Calu3 (cell line): ENCODE results near the gene MIB2. TPM values are rescaled to one million over a fixed set of nuclear protein-coding genes. Genes with fewer than 3 reads are reported as not detected.
"Not testable (repeated sequence)": the region's sequence is repeated elsewhere in the genome, so short reads cannot be mapped to it uniquely, and the experiment has no call there.

Experiments
- BruUV-seq: library from RNA; stranded (reverse); fragments of 400-500 nt; replicated peaks from 2 replicates; lab custom pipeline; 2021; lab: Mats Ljungman, UMichigan
- CTCF ChIA-PET: fragments of 300-600 bp; sonication (Branson Sonifier 250); formaldehyde crosslinking; loops from one replicate; lab custom pipeline; 2022; ENCODE audit warnings: antibody characterized with exemption; lab: Charles Lee
- DNase-seq: peaks from one replicate; pipeline ENCODE4 v3.0.0; 2022
- H3K27ac Mint-ChIP-seq: one replicate; pipeline ENCODE4 v1.8.0; 2022; ENCODE audit warnings: mixed read lengths; ENCODE audit not compliant: unreplicated experiment
- H3K27me3 Mint-ChIP-seq: one replicate; pipeline ENCODE4 v1.8.0; 2022; ENCODE audit warnings: mixed read lengths; ENCODE audit not compliant: unreplicated experiment
- H3K36me3 Mint-ChIP-seq: one replicate; pipeline ENCODE4 v1.8.0; 2022; ENCODE audit warnings: mild to moderate bottlenecking, moderate library complexity, mixed read lengths; ENCODE audit not compliant: insufficient read depth, unreplicated experiment
- H3K4me1 Mint-ChIP-seq: one replicate; pipeline ENCODE4 v1.8.0; 2022; ENCODE audit warnings: mild to moderate bottlenecking, low read depth, mixed read lengths; ENCODE audit not compliant: unreplicated experiment
- H3K4me3 Mint-ChIP-seq: one replicate; pipeline ENCODE4 v1.8.0; 2022; ENCODE audit warnings: mild to moderate bottlenecking, low read depth, moderate library complexity, mixed read lengths; ENCODE audit not compliant: unreplicated experiment
- H3K9me3 Mint-ChIP-seq: one replicate; pipeline ENCODE4 v1.8.0; 2022; ENCODE audit warnings: low read depth, mixed read lengths; ENCODE audit not compliant: unreplicated experiment
- intact Hi-C: fragments of 100-400 bp; cut with micrococcal nuclease; formaldehyde crosslinking; loops from one replicate; pipeline ENCODE4 v1.10.0; 2022; ENCODE audit not compliant: unreplicated experiment
- total RNA-seq: library from RNA; stranded (reverse); gene quantifications from 2 replicates; pipeline ENCODE4 v1.2.3, GENCODE V29; 2022
- TF ChIP-seq, protein P1 (sequence below): fragments of 200-600 bp; IDR thresholded peaks from one replicate; pipeline ENCODE4 v1.8.0; 2022; ENCODE audit warnings: antibody characterized with exemption; ENCODE audit not compliant: unreplicated experiment

MIB2 gene
- total RNA-seq, 1 experiment from 2014 or later, result 50.3 TPM

DNA sequence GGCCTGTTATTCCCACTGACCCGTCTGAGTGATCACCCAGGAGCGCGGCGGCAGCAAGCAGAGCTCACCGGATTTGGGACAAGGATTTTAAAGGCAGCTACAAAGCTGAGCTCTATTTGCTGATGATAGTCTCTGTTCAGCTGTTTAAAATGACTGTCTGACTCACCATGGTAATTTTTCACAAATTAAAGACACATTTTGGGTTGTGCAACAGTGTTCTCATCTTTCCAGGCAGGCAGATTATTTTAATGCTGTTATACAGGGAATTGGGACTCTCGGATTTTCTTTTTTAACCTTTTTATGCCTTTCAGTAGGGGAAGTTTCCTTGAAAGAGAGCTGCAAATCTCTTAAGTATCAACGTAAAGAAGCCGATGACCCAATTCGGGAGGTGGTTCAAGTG is 47.1 kb downstream of the MIB2 start:
- H3K4me1 Mint-ChIP-seq, BruUV-seq, H3K9me3 Mint-ChIP-seq, H3K27ac Mint-ChIP-seq, CTCF ChIA-PET, H3K27me3 Mint-ChIP-seq, intact Hi-C loops, H3K4me3 Mint-ChIP-seq, DNase-seq: not testable (repeated sequence)
- peaks cover 19% of the 10 kb centered on the region for H3K36me3 Mint-ChIP-seq

DNA sequence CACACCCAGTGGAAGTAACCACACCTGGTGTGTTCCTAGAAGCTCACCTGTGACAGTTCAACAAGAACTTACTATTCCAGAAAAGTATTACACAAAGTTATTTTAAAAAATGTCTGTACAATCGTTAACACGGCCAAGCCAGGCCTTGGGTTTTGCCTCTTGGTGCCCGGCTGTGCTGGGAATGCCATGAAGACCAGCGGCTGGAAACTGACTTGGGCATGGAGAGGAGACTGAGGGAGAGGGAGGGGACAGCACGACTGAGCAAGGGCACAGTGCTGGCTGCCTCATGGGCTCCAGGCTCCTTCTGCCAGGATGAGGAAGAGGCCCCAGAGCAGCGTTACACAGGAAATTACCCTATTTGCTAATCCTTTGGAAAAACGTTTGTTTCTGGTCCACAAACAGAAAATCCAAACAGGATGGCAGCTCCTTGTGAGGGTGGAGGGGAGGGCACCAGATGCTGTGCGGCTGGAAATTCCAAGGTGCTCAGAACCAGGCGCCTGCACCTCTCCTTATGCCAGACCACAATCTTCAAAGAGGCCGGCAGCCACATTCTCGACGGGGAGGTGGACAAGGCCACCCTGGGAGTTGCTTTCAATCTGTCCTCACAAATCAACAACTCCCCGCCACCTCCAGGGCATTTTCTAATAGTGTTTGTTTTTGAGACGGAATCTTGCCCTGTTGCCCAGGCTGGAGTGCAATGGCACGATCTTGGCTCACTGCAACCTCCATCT is 47.7 kb downstream of the MIB2 start:
- H3K27me3 Mint-ChIP-seq, CTCF ChIA-PET, H3K4me1 Mint-ChIP-seq, intact Hi-C loops, H3K27ac Mint-ChIP-seq, DNase-seq, BruUV-seq, H3K4me3 Mint-ChIP-seq, H3K9me3 Mint-ChIP-seq: not testable (repeated sequence)
- H3K36me3 Mint-ChIP-seq, result peaks cover 22% of the 10 kb centered on the region

DNA sequence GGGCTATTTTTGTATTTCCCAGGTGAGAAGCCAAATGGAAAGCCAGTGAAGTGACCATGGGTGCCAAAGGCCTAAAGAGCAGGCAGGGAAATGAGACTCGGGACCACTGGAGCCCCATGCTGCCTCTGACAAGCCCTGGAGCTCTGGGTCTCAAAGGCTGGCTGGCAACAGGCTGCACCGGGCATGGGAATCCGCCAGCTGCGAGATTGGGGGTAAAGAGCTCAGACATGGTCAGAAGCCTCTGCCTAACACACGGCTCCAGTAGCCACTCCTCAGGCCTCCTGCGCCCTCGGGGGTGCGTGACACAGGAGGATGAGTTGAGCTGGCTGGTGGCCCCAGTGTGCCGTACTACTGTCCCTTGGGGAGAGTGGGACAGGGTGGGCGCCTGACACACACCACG is 49.0 kb downstream of the MIB2 start:
- intact Hi-C loops, H3K4me1 Mint-ChIP-seq, DNase-seq, H3K9me3 Mint-ChIP-seq, BruUV-seq, H3K27ac Mint-ChIP-seq, H3K27me3 Mint-ChIP-seq, H3K4me3 Mint-ChIP-seq: not testable (repeated sequence)
- CTCF ChIA-PET, result interaction anchor here (0.6 kb wide), 1 partner anchor 30 kb away, joined by 3 read pairs; no protein-coding TSS in a partner anchor
- H3K36me3 Mint-ChIP-seq, result peaks cover 13% of the 10 kb centered on the region

DNA sequence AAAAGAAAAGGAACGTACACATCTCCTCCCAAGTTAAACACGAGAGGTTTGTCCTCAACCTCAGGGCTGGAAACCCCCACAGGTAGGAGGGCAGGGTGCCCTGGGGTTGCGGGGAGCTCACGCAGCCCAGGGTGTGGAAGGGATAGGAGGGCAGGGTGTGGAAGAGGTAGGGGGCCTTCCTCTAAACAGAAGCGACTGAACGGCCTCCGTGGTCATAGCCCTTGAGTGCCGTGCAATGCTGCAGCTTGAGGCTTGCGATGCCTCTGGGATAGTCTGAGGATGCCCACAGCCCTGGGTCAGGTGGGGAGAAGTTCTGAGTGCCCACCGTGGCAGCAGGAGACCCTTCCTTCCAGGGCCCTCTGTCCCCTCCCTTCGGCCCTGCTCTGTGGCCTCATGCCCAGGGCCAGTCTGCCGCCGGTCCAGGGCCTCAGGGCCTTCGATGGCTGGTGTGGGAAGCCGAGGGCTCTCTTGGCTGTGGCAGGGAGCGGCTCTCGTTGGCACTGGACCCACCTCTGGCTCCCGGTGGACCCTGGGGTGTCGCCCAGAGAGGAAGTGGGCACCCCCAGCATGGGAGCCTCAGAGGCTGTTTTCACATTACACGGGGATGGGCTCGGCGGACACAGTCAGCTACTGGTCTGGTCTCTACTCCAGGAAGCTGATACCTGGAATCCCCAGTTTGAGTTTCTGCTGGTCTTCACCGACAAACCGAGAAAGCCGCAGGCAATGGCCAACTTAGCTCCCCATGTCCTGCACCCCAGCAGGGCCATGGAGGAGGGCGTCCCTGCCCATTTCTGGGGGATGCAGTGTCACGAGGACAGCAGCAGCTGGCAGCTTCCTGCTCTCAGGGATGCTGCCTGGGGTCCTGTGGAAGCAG is 49.9 kb downstream of the MIB2 start:
- Mint-ChIP-seq H3K27me3 (no peaks in the 10 kb centered on the region), H3K27ac (no peak overlapping the region), H3K9me3 (no peaks in the 10 kb centered on the region), H3K36me3 (peaks cover 11% of the 10 kb centered on the region), H3K4me3 (no peak overlapping the region), H3K4me1 (no peaks in the 10 kb centered on the region)
- no TSS peak for BruUV-seq
- TF ChIP-seq, protein P1, sequence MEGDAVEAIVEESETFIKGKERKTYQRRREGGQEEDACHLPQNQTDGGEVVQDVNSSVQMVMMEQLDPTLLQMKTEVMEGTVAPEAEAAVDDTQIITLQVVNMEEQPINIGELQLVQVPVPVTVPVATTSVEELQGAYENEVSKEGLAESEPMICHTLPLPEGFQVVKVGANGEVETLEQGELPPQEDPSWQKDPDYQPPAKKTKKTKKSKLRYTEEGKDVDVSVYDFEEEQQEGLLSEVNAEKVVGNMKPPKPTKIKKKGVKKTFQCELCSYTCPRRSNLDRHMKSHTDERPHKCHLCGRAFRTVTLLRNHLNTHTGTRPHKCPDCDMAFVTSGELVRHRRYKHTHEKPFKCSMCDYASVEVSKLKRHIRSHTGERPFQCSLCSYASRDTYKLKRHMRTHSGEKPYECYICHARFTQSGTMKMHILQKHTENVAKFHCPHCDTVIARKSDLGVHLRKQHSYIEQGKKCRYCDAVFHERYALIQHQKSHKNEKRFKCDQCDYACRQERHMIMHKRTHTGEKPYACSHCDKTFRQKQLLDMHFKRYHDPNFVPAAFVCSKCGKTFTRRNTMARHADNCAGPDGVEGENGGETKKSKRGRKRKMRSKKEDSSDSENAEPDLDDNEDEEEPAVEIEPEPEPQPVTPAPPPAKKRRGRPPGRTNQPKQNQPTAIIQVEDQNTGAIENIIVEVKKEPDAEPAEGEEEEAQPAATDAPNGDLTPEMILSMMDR, result no peak
- intact Hi-C loops, result no loop called here
- no peak for DNase-seq
- CTCF ChIA-PET, result interaction anchor here (0.6 kb wide), 1 partner anchor 30 kb away, joined by 3 read pairs; no protein-coding TSS in a partner anchor

DNA sequence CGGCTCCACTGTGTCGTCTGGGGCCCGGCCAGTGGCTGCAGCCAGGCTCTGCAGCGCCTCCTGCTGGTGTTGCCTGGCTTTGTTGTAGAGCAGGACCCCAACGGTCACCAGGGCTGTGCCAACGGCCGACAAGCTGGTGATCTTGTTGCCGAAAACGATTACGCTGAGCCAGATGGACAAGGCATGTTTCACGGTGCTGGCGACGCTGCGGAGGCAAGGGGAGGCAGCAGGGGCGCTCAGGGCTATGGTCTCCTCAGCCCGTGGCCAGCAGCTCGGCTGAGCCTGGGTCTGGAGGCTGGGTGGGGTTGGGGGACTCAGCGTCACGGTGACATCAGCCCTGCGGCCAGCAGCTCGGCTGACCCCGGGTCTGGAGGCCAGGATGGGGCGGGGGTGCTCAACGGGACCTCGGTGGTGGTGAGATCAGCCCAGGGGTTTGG is 50.5 kb downstream of the MIB2 start:
- TF ChIP-seq, protein P1, result no peak
- H3K36me3 Mint-ChIP-seq, result peaks cover 12% of the 10 kb centered on the region
- H3K9me3 Mint-ChIP-seq, result no peaks in the 10 kb centered on the region
- peak; percentile 3 for DNase-seq
- CTCF ChIA-PET, result no interaction called here
- H3K27ac Mint-ChIP-seq, result no peak overlapping the region
- H3K4me1 Mint-ChIP-seq, result no peaks in the 10 kb centered on the region
- intact Hi-C loops, result no loop called here
- no peak overlapping the region for H3K4me3 Mint-ChIP-seq
- no TSS peak for BruUV-seq
- H3K27me3 Mint-ChIP-seq, result no peaks in the 10 kb centered on the region
